ENCODE measurements around the gene INPP5A.
"Not testable (repeated sequence)": the region's sequence is repeated elsewhere in the genome, so short reads cannot be mapped to it uniquely, and the experiment has no call there.

INPP5A gene

GRCh38 chr10:132790934-132791829 is 253.6 kb downstream of the INPP5A start:
- no peak for DNase-seq

GRCh38 chr10:132792099-132792498 is 254.5 kb downstream of the INPP5A start:
- not testable (repeated sequence) for DNase-seq

GRCh38 chr10:132792796-132793195 is 255.2 kb downstream of the INPP5A start:
- no peak for DNase-seq

GRCh38 chr10:132793213-132793612 is 255.6 kb downstream of the INPP5A start:
- DNase-seq: no peak

- no peak for DNase-seq
These were observed 256.6 kb downstream of the INPP5A start for GRCh38 chr10:132793871-132794849.

DNA sequence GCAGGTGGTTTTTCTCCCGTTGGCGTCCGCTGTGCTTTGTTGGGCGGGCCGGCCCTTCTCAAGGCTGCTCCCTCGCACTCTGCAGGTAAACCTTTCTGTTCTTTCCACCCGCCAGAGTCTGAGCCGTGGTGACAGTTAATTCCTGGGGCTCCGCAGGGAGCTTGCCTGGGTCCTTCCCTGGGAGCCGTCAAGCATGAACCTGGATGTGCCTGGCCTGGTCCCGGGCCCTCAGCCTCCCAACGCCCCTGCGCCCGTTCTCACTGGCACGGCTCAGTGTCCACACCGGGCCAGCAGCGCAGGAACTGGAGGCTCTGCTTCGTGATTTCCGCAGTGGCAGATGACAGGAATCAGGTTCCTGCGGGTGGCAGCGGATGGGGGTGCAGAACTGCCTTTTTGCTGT is 259.3 kb downstream of the INPP5A start:
- DNase-seq: no peak

- DNase-seq: not testable (repeated sequence)
These were observed 260.4 kb downstream of the INPP5A start for GRCh38 chr10:132797986-132798385.

- no peak for DNase-seq
These were observed 260.8 kb downstream of the INPP5A start for GRCh38 chr10:132798403-132798802.

DNA sequence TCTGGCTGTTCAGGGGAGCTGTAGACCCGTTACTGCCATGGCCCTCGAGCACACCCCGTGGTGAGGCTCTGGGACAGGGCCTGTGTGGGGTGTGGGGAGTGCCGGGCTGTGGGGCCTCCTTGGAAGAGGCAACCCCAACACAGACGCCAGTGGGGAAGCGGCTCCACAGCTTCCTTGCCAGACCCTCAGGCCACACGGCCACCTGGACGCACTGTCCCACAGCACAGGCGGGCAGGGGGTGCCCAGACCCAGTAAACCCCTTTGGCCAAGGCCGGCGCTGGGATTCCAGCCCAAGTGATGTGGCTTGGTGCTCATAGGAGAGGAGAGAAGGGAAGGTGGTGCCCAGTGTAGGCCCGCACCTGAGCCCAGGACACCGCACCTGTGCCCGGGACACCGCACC is 261.3 kb downstream of the INPP5A start:
- no peak for DNase-seq

DNA sequence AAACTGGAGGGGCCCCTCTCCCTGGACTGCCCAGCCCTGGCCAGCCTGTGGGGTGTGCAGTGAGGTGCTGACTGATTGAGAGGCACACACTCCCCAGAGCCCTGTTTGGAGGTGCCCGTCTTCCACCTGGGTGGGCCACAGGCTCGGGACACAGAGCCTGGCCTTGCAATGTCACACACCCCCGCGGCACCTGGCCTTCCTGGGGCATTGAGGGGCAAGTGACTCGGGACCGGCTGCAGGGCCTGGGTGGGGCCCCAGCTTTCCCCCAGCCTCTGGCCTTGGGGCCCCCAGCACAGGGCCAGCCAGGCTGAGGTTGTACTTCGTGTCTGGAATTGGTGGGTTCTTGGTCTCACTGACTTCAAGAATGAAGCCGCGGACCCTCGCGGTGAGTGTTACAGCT is 262.3 kb downstream of the INPP5A start:
- no peak for DNase-seq

- no peak for DNase-seq
These were observed 264.5 kb downstream of the INPP5A start for GRCh38 chr10:132802048-132802447.

- DNase-seq: no peak
These were observed 265.2 kb downstream of the INPP5A start for GRCh38 chr10:132802694-132803320.

- no peak for DNase-seq
These were observed 266.0 kb downstream of the INPP5A start for GRCh38 chr10:132803416-132804210.

- no peak for DNase-seq
These were observed 266.7 kb downstream of the INPP5A start for GRCh38 chr10:132804287-132804686.

DNA sequence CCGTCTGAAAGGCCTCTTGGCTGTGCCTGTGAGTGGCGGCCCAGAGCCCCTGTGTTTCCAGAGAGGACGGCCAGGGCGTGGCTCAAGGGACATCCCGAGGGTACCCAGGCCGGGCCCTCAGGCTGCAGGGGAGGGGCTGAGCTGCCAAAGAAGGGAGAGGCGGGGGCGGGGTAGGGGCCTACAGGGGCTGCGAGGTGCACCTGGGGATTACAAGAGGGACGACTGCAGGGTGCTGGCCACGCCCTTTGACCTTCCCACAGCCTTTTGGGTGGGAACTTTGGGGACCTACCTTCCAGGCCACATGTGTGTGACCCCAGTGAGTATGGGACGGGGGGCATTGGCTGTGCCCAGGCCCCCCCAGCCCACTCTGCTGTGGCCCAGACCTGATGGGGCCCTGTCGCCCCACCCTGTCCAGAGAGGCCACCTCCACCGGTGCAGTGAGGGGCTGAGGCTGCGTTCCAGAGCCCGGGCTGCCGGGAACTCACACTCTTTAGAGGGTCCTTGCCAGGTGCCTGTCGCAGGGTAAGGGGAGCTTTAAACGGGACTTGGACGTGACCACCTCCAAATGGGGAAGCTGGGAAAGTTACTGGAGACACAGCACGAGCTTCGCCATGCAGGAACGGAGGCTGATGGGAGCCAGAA is 267.3 kb downstream of the INPP5A start:
- DNase-seq: no peak

DNA sequence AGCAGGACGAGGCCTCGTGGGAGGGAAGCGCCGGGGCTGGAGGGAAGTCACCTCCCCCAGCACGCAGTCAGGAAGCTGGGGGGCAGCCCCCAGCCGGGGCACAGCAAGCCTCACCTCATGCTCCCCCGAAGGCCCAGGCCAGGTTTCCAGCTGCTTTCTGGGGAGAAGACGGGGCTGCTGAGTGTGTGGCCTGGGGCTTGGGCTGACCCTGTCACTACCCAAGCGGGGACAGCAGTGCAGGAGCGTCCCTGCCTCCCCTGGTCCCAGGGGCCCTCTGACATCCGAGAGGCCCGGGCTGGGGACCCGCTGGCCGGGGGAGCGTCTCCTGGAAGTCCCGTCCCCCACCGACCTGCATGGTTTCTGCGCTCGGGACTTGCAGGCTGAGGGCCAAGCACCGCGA is 268.0 kb downstream of the INPP5A start:
- no peak for DNase-seq

GRCh38 chr10:132806110-132806509 is 268.5 kb downstream of the INPP5A start:
- no peak for DNase-seq

GRCh38 chr10:132806561-132807003 is 269.0 kb downstream of the INPP5A start:
- no peak for DNase-seq

GRCh38 chr10:132807621-132808049 is 270.0 kb downstream of the INPP5A start:
- no peak for DNase-seq

DNA sequence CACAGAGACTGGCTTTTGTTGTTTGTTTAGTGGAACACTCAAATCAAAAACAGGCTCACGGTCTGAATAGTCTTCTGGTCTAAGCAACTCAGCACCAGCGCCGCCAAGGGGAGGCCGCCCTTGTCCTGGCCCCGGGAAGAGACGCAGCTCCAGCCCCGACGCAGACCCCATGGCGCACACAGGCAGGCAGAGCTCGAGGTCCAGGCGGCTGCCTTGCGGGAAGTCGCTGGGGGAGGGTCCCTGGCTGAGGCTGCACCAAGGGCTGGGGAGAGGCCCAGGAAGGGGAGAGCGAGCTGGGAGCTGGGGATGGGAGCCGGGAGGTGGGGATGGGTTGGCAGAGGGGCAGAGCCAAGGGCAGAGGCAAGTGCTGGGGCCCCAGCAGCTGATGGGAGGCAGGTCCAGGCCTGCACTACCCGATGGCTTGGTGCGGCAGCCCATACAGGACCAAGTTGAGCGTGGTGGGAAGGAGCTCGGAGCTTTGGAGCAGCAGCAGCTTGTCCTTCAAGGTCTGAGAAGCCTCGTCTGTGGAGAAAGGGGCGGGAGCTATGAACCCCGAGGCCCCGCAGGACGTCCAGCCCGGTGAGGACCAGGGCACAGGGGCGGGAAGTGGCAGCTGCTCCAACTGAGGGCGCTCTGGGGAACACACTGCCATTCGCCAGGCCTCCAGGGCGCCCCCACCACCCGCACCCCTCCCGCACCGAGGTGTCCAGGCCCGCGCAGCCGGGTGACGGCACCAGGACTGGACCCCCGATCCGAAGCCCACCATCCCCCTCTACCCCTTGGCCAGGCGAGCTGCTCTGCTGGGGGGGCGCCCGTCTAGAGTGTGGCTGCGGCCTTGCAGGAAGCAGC is 271.0 kb downstream of the INPP5A start:
- no peak for DNase-seq
